GM19328 (cell line): ENCODE results near the gene HBE1.

ENCODE experiments used
- ATAC-seq: cut with Tn5 transposase; IDR thresholded peaks from one replicate; pipeline ENCODE4 v1.9.1; 2021; ENCODE audit warnings: mild to moderate bottlenecking, moderate library complexity; ENCODE audit not compliant: unreplicated experiment

Gene HBE1

DNA sequence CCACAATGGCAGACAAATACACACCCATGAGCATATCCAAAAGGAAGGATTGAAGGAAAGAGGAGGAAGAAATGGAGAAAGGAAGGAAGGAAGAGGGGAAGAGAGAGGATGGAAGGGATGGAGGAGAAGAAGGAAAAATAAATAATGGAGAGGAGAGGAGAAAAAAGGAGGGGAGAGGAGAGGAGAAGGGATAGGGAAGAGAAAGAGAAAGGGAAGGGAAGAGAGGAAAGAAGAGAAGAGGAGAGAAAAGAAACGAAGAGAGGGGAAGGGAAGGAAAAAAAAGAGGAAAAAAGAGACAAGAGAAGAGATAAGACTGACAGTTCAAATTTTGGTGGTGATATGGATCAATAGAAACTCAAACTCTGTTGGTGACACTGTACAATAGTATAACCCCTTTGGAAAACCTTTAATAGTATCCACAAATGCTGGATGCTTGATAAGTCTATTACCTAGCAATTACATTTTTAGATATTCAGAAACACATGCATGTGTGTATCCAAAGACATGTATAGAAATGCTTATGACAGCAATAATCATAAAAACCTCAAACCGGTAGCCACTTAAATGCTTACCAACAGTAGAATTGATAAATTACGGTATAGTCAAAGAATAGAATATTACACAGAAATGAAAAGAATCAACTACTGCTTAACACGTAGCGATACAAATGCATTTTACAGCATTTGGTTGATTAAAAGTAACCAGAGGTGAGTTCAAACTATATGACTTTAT lies 34.2 kb downstream of the HBE1 start:
- no peak for ATAC-seq

DNA sequence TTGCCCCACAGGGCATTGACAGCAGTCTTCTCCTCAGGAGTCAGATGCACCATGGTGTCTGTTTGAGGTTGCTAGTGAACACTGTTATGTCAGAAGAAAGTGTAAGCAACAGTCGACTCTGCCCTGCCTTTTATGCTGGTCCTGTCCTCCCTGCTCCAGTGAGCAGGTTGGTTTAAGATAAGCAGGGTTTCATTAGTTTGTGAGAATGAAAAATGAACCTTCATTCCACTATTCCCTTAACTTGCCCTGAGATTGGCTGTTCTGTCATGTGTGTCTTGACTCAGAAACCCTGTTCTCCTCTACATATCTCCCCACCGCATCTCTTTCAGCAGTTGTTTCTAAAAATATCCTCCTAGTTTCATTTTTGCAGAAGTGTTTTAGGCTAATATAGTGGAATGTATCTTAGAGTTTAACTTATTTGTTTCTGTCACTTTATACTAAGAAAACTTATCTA lies 35.3 kb downstream of the HBE1 start, which contains the start of gene HBD:
Gene HBD (minus strand): TSS at position 103 of the 454 bp plus-strand sequence. CDS start 50 bp downstream, at position 53.
- no peak for ATAC-seq

DNA sequence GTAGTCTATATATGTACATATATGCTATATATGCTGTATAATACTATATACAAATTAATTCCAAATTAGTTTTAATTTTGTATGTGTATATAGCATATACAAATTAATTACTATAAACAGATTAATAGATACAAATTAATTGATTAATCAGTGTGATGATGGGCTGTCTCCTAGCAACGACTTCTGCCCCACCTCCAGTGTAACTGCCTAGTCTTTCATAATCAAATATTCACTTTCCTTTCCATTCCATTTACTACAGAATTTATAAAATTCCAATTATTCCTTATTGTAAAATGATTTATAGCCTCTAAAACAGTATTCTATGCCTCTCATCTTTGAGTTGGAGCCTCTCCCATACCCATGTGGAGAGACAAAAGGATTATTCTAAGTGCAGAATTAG lies 36.4 kb downstream of the HBE1 start:
- ATAC-seq = no peak

DNA sequence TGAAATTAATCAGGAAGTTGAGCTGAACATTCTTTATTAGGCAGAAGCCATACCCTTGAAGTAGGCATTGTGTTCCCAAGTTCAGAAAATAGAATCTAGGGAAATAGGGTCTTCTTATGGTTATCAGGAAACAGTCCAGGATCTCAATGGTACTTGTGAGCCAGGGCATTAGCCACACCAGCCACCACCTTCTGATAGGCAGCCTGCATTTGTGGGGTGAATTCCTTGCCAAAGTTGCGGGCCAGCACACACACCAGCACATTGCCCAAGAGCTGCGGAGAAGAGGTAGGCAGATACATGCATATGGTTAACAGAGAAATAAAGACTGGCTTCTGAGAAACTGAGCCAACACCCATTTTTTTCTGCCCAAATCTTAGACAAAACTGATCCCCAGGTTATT lies 36.9 kb downstream of the HBE1 start:
- ATAC-seq = no peak

DNA sequence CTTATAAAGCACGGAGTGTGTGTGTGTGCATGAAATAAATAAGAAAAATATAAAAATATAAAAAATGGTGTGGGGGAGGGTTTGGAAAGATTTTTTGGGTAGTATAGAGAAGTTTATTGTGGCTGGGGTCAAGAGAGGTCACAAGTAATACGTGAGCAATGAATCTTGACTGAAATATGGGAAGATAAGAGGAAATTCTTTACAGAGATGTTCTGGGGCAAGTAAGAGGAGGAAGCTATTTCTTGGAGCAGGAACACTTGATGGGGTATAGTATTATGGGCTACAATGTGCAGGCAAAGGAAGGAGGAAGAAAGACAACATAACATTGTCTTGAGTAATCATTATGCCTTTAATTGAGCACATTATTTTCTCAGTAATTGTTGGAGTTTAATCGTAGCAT lies 37.6 kb downstream of the HBE1 start:
- ATAC-seq = no peak

DNA sequence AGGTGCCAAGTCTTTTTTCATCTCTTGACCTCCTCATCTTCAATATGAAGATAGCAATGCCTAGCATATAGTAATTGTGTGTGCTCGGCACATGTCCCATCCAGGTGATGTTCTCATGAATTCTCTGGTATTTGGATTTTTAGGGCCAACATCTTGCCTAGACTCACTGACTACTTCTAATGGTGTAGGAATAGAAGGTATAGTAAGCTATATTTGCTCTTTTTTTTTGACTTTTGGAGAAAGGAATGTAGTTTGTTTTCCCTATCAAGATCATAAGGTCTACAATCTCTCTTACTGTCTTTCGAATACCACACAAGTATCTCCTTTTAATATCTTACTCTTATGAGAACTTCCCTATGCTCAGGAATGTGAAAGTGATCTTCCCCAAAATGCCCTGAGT lies 38.6 kb downstream of the HBE1 start:
- ATAC-seq = no peak

DNA sequence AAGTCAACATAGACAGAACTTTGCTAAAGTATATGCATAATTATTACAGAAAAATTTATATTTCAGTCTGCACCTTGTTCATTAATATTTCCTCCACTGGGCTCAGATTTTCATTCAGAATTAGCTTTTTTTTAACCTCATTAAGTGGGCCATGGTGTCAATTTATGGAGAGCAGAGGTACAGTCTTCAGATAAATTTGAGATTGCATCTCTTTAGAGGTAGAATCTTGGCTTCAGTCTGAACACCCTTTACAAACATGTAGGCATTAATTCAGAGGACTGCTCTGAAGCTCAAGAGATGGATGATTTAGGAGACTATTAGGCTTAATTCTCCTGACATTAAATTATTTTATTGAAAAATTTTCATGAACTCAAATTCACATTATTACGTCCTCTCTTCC lies 39.5 kb downstream of the HBE1 start:
- no peak for ATAC-seq

DNA sequence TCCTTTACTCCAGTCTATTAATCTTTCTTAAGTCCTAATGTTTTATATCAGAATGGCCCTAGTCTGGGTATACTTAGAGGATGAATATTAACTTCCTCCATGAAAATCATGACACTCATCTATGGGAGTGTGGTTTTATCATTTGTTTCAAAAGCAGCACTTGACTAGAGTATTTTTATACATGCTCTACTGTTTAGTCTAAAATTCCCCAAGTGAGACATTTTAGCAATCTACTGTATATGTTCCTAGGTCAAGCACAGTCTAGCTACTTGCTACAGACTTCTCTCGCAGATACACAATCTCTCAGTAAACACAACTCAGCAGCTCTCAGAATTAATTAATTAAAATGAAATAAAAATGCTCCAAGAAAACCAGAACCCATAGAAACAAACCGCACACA lies 39.9 kb downstream of the HBE1 start:
- ATAC-seq = no peak

DNA sequence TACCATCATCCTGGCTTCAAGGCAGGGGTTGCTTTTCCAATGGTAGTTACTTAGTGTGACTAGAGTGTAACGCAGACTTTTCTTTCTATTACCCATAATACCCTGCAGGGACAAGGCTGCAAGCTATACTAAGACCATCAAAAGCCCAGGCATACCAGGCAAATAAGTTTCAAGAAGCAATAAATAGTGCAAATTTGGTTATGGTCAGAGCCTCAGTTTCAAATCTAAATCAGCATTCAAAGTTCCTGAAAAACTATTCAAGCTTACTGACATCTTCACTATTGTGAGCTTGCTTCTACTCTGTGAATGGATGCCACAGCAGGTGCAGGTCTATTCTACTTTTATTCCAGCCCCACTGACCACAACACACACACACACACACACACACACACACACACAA lies 40.4 kb downstream of the HBE1 start:
- ATAC-seq = no peak

DNA sequence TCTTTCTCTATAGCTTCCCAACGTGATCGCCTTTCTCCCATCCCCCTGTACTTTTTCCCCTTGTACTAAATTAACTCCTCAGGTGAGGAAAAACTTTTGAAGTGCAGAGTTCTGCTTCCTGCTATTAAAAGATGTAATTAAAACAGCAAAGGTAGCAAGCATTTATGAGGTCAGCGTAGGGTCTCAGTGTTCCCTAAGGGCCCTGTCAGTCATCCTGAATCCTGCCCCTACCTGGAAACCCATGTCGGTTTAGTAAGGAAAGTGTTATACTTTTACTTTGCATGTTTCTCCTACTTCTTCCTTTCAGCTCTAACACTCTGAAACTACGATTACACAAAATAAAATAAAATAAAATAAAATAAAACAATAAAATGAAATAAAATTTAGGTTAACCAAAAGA lies 41.6 kb downstream of the HBE1 start:
- ATAC-seq = no peak

DNA sequence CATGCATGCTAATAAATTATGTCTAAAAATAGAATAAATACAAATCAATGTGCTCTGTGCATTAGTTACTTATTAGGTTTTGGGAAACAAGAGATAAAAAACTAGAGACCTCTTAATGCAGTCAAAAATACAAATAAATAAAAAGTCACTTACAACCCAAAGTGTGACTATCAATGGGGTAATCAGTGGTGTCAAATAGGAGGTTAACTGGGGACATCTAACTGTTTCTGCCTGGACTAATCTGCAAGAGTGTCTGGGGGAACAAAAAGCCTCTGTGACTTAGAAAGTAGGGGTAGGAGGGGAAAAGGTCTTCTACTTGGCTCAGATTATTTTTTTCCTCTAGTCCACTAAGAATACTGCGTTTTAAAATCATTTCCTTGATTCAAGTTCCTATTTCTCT lies 42.1 kb downstream of the HBE1 start:
- ATAC-seq = no peak

DNA sequence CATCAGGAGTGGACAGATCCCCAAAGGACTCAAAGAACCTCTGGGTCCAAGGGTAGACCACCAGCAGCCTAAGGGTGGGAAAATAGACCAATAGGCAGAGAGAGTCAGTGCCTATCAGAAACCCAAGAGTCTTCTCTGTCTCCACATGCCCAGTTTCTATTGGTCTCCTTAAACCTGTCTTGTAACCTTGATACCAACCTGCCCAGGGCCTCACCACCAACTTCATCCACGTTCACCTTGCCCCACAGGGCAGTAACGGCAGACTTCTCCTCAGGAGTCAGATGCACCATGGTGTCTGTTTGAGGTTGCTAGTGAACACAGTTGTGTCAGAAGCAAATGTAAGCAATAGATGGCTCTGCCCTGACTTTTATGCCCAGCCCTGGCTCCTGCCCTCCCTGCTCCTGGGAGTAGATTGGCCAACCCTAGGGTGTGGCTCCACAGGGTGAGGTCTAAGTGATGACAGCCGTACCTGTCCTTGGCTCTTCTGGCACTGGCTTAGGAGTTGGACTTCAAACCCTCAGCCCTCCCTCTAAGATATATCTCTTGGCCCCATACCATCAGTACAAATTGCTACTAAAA lies 42.9 kb downstream of the HBE1 start, which contains the start of gene HBB:
Gene HBB (minus strand): TSS at position 340 of the 579 bp plus-strand sequence. CDS start 50 bp downstream, at position 290.
- ATAC-seq = no peak

DNA sequence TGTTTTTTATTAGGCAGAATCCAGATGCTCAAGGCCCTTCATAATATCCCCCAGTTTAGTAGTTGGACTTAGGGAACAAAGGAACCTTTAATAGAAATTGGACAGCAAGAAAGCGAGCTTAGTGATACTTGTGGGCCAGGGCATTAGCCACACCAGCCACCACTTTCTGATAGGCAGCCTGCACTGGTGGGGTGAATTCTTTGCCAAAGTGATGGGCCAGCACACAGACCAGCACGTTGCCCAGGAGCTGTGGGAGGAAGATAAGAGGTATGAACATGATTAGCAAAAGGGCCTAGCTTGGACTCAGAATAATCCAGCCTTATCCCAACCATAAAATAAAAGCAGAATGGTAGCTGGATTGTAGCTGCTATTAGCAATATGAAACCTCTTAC lies 44.3 kb downstream of the HBE1 start:
- ATAC-seq = no peak

DNA sequence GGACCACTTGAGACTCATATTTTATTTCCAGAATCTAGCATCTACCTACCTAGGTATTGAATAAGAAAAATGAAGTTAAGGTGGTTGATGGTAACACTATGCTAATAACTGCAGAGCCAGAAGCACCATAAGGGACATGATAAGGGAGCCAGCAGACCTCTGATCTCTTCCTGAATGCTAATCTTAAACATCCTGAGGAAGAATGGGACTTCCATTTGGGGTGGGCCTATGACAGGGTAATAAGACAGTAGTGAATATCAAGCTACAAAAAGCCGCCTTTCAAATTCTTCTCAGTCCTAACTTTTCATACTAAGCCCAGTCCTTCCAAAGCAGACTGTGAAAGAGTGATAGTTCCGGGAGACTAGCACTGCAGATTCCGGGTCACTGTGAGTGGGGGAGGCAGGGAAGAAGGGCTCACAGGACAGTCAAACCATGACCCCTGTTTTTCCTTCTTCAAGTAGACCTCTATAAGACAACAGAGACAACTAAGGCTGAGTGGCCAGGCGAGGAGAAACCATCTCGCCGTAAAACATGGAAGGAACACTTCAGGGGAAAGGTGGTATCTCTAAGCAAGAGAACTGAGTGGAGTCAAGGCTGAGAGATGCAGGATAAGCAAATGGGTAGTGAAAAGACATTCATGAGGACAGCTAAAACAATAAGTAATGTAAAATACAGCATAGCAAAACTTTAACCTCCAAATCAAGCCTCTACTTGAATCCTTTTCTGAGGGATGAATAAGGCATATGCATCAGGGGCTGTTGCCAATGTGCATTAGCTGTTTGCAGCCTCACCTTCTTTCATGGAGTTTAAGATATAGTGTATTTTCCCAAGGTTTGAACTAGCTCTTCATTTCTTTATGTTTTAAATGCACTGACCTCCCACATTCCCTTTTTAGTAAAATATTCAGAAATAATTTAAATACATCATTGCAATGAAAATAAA lies 44.9 kb downstream of the HBE1 start:
- ATAC-seq = no peak

DNA sequence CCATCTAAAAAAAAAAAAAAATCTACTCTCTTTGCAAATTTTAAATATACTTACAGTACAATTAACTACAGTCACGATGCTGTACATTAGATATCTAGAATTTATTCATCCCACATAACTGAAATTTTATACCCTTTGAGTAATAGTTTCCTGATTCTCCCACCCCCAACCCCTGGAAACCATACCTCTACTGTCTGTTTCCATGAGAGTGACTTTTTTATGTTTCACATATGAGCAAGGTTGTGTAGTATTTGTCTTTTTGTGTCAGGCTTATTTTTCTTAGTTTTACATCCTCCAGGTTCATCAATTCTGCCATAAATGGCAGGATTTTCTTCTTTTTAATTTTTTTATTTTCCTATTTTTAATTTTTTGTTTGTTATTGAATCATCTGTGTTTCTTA lies 46.1 kb downstream of the HBE1 start:
- ATAC-seq = no peak

DNA sequence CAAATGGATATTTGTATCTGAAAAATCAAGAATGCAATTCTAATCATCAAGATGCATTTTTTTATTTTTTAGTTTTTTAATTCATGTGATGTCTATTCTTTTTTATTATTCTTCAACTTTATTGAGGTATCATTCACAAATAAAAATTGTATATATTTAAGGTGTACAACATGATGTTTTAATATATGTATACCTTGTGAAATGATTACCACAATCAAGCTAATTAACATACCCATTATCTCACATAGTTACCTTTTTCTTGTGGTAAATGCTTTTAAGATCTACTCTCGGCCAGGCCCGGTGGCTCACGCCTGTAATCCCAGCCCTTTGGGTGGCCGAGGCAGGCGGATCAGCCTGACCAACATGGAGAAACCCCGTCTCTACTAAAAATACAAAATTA lies 46.6 kb downstream of the HBE1 start:
- ATAC-seq = no peak
